OCI-LY1 (cell line): ENCODE measurements around the gene MAP3K14.

Experiments
- H2AFZ ChIP-seq: fragments of 200-600 bp; sonication (generic), shearing (Covaris generic); 2 replicates; pipeline ENCODE4 v1.6.0; 2014; ENCODE audit warnings: antibody characterized with exemption, mild to moderate bottlenecking, low read length
- H3F3A ChIP-seq: fragments of 200-600 bp; sonication (generic), shearing (Covaris generic); 2 replicates; pipeline ENCODE4 v1.6.0; 2014; ENCODE audit warnings: mild to moderate bottlenecking, antibody characterized with exemption, low read length, moderate library complexity; ENCODE audit not compliant: insufficient read depth
- H3K27ac ChIP-seq: fragments of 200-600 bp; sonication (generic); 2 replicates; pipeline ENCODE4 v1.5.1; 2014; ENCODE audit warnings: low read length, mixed run types, mild to moderate bottlenecking, low read depth; ENCODE audit not compliant: poor library complexity, severe bottlenecking
- H3K27me3 ChIP-seq: fragments of 200-600 bp; sonication (generic); 2 replicates; pipeline ENCODE4 v1.6.0; 2014; ENCODE audit warnings: antibody characterized with exemption, mild to moderate bottlenecking, low read length, moderate library complexity; ENCODE audit not compliant: insufficient read depth
- H3K36me3 ChIP-seq: fragments of 200-600 bp; sonication (generic); 2 replicates; pipeline ENCODE4 v1.6.1; 2014; ENCODE audit warnings: mild to moderate bottlenecking, antibody characterized with exemption, low read length, moderate library complexity, mixed read lengths; ENCODE audit not compliant: insufficient read depth
- H3K4me1 ChIP-seq: fragments of 200-600 bp; sonication (generic); 2 replicates; pipeline ENCODE4 v1.5.1; 2014; ENCODE audit warnings: mild to moderate bottlenecking, low read length, moderate library complexity; ENCODE audit not compliant: insufficient read depth, severe bottlenecking
- H3K4me2 ChIP-seq: fragments of 200-600 bp; sonication (generic), shearing (Covaris generic); 2 replicates; pipeline ENCODE4 v1.6.1; 2014; ENCODE audit warnings: low read length
- H3K4me3 ChIP-seq: fragments of 200-600 bp; sonication (generic); 2 replicates; pipeline ENCODE4 v1.5.1; 2014; ENCODE audit warnings: low read length, low read depth, mild to moderate bottlenecking, mixed read lengths; ENCODE audit not compliant: poor library complexity, severe bottlenecking
- H3K79me2 ChIP-seq: fragments of 200-600 bp; shearing (Covaris generic); 2 replicates; pipeline ENCODE4 v1.6.1; 2016; ENCODE audit warnings: mixed run types, low read length, mixed read lengths; ENCODE audit not compliant: insufficient read depth
- H3K9ac ChIP-seq: fragments of 200-600 bp; sonication (generic), shearing (Covaris generic); 2 replicates; pipeline ENCODE4 v1.6.1; 2014; ENCODE audit warnings: mild to moderate bottlenecking, low read length, mixed read lengths
- H3K9me2 ChIP-seq: fragments of 200-600 bp; sonication (generic), shearing (Covaris generic); 2 replicates; pipeline ENCODE4 v1.6.1; 2014; ENCODE audit warnings: low read depth, mild to moderate bottlenecking, low read length, mixed read lengths
- H3K9me3 ChIP-seq: fragments of 200-600 bp; shearing (Covaris generic); 2 replicates; pipeline ENCODE4 v1.6.1; 2014; ENCODE audit warnings: low read length, mixed read lengths
- H4K20me1 ChIP-seq: fragments of 200-600 bp; sonication (generic), shearing (Covaris generic); 2 replicates; pipeline ENCODE4 v1.6.0; 2016; ENCODE audit warnings: mild to moderate bottlenecking, low read length; ENCODE audit not compliant: insufficient read depth
- CTCF ChIP-seq: fragments of 200-600 bp; sonication (generic), shearing (Covaris generic); IDR thresholded peaks from 2 replicates; pipeline ENCODE4 v1.5.1; 2017; ENCODE audit warnings: mild to moderate bottlenecking, antibody characterized with exemption, low read length, moderate library complexity, mixed read lengths
- EZH2 ChIP-seq: fragments of 200-600 bp; sonication (generic), shearing (Covaris generic); IDR thresholded peaks from 2 replicates; pipeline ENCODE4 v1.8.0; 2017; ENCODE audit warnings: borderline replicate concordance, mixed run types, mild to moderate bottlenecking, antibody characterized with exemption, low read length, moderate library complexity, mixed read lengths

The MAP3K14 gene

DNA sequence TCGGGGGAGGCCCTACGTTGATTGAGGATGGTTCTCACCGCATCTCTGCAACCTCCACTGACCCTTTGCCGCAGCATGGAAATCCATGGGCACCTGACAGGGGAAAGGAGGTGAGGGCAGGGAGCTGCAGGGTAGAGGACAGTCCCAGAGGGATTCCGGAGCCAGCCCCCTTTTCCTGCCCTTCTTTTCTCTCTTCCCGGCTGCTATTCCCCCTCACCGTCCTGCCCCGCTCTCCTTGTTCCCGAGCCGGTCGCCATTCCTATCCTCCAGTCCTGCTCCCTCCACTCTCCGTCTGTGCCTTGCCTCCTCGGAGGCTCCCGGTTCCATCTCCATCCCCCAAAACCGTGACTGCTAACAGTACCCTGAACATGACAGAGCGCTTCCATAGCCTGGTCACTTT is 59.7 kb downstream of the MAP3K14 start:
- Histone ChIP-seq H3F3A (no peaks in the 10 kb centered on the region), H3K27me3 (no peaks in the 10 kb centered on the region; the same call in 1 of the 2 replicates), H3K4me2 (no peak overlapping the region)

DNA sequence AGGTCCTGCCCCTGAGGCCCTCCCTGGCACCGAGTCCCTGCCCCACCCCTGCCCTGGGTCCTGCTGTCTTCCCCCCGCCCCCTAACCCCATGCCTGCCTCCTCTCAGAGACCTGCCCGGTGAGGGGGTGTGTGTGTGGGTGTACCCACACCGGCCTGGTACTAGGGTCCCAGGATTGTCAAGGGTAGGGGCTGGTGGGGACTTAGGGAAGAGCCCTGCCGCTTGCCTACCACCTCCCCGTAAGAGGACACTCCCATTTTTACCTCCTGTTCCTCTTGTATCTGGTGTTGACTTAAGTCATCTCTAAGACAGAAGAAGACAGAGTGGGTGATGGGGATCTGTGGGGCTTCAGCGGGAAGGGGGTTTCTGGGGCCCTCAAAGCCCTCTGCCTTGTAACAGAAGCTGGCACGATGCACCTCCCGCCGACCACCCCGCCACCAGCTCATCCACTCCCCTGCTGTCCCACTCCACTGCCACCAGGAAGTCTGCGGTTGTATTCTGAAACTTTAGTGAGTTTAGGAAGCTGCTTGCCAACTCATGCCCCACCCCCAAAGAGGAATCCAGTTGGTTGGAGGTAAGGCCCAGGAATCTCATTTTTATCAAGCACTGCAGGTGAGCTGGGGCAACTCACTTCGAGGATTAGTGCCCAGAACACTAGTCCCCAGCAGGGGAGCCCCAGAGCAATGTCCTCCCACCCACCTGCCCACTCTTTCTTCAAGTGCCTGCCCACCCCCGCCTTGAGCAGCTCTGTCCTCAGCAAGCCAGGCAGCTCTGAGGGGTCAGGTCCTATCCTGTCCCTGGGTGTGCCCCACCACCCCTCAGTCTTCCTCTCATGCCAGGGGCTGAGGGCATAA is 60.5 kb downstream of the MAP3K14 start:
- TF ChIP-seq EZH2: no peak
- peak; percentile 7; the same call in 1 of the 2 replicates for TF ChIP-seq CTCF
- Histone ChIP-seq H3K4me1 (peaks cover 2% of the 10 kb centered on the region), H3F3A (no peaks in the 10 kb centered on the region), H3K79me2 (no peaks in the 10 kb centered on the region), H4K20me1 (no peaks in the 10 kb centered on the region), H3K4me2 (no peak overlapping the region), H3K9me3 (no peaks in the 10 kb centered on the region), H3K9ac (no peak overlapping the region), H3K4me3 (no peak overlapping the region), H3K27ac (no peak overlapping the region), H3K27me3 (no peaks in the 10 kb centered on the region; the same call in 1 of the 2 replicates), H3K36me3 (no peaks in the 10 kb centered on the region; the same call in 1 of the 2 replicates), H3K9me2 (no peaks in the 10 kb centered on the region), H2AFZ (no peak overlapping the region)

More for the DNA sequence above, 59.7 kb downstream of the MAP3K14 start:
- TF ChIP-seq CTCF (no peak), EZH2 (no peak)
- no peaks in the 10 kb centered on the region for H3K36me3 ChIP-seq
- H2AFZ ChIP-seq: no peak overlapping the region
- H3K27ac ChIP-seq: no peak overlapping the region
- peaks cover 10% of the 10 kb centered on the region for H3K4me1 ChIP-seq
- no peaks in the 10 kb centered on the region for H3K79me2 ChIP-seq
- H3K9me2 ChIP-seq: no peaks in the 10 kb centered on the region
- H3K4me3 ChIP-seq: no peak overlapping the region
- no peaks in the 10 kb centered on the region for H4K20me1 ChIP-seq
- H3K9ac ChIP-seq: no peak overlapping the region
- H3K9me3 ChIP-seq: no peaks in the 10 kb centered on the region

DNA sequence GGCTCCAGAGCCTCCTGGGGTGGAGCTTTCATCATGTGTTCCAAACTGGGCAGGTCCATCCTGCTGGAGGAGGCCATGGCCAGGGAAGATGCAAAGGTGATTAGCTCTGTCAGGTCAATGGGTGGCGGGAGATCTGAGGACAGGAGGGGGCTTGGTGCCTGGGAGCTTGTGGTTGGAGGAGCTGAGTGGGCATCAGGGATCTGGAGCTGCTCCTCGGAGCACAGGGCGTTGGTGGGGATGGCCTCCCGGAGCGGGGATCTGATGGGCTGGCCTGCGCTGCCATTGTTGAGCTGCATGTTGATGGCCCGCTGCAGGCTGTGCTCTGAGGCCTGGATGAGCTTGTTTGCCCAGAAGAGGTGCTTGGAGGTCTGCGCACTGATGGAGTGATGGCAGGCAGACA is 61.5 kb downstream of the MAP3K14 start:
- Histone ChIP-seq H3K4me2 (no peak overlapping the region), H3K4me3 (no peak overlapping the region), H3K36me3 (peaks cover 9% of the 10 kb centered on the region), H3K9ac (no peak overlapping the region), H3K9me2 (no peaks in the 10 kb centered on the region), H3K9me3 (no peaks in the 10 kb centered on the region), H3K27ac (no peak overlapping the region), H3F3A (no peaks in the 10 kb centered on the region), H3K4me1 (no peaks in the 10 kb centered on the region), H3K27me3 (no peaks in the 10 kb centered on the region; the same call in 1 of the 2 replicates), H3K79me2 (no peaks in the 10 kb centered on the region), H4K20me1 (no peaks in the 10 kb centered on the region), H2AFZ (no peak overlapping the region)
- no peak for TF ChIP-seq CTCF
- no peak for TF ChIP-seq EZH2
